Thyroid gland (tissue), 4 donors: ENCODE results near the gene C19orf85.

ENCODE experiments used
- POLR2A ChIP-seq, 2 donors: fragments of 450-650 bp; IDR thresholded peaks; one replicate each; pipeline ENCODE4 v1.6.1; 2017; ENCODE audit warnings: antibody characterized with exemption in 2 of 2, mild to moderate bottlenecking in 2 of 2, moderate library complexity in 1 of 2
- TF ChIP-seq, protein P1 (sequence below), 6 experiments: fragments of 200-600 bp in 3 of 6; fragments of 450-650 bp in 3 of 6; sonication (generic) in 3 of 6; IDR thresholded peaks; one replicate each; pipeline ENCODE4 v1.5.1; 2016 to 2019; ENCODE audit warnings: antibody characterized with exemption in 6 of 6, mild to moderate bottlenecking in 2 of 6, inconsistent platforms in 1 of 6, moderate library complexity in 1 of 6

DNA sequence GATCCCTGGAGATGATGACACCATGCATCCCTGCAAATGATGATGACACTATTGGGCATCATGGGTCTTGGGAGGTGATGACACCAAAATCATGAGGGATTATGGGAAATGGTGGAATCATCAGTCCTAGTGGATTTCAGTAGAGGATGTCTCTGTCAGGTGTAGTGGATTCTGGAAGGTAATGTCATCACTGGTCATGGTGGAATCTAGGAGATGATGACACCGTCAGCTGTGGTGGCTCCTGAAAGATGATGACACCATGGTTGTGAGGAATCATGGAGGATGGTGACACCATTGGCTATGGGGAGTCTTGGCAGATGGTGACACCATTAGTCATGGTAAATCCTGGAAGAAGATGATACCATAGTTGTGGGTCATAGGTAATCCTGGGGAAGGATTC, 33.4 kb downstream of the C19orf85 start:
- no peak for TF ChIP-seq POLR2A (IDR thresholded peaks at IDR 0.05)
- TF ChIP-seq, protein P1, sequence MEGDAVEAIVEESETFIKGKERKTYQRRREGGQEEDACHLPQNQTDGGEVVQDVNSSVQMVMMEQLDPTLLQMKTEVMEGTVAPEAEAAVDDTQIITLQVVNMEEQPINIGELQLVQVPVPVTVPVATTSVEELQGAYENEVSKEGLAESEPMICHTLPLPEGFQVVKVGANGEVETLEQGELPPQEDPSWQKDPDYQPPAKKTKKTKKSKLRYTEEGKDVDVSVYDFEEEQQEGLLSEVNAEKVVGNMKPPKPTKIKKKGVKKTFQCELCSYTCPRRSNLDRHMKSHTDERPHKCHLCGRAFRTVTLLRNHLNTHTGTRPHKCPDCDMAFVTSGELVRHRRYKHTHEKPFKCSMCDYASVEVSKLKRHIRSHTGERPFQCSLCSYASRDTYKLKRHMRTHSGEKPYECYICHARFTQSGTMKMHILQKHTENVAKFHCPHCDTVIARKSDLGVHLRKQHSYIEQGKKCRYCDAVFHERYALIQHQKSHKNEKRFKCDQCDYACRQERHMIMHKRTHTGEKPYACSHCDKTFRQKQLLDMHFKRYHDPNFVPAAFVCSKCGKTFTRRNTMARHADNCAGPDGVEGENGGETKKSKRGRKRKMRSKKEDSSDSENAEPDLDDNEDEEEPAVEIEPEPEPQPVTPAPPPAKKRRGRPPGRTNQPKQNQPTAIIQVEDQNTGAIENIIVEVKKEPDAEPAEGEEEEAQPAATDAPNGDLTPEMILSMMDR (IDR thresholded peaks at IDR 0.05) = no peak
